Right lobe of liver (tissue), 6 donors: ENCODE results near the gene MAST4. TPM values are rescaled to one million over a fixed set of nuclear protein-coding genes. Genes with fewer than 3 reads are reported as not detected.

ENCODE experiments used
- ATAC-seq, 4 donors: fragments of 200-7000 bp; cut with Tn5 transposase; one replicate each; pipeline ENCODE4 v1.9.1; 2020; ENCODE audit warnings: mild to moderate bottlenecking in 4 of 4, moderate library complexity in 4 of 4
- DNase-seq, 3 donors: peaks; one replicate each; pipeline ENCODE4 v3.0.0-alpha.2; 2020
- H3K27ac ChIP-seq, 3 donors: fragments of 200-600 bp; one replicate each; pipeline ENCODE4 v1.8.0; 2022
- H3K27me3 ChIP-seq, 2 donors: fragments of 200-600 bp; one replicate each; pipeline ENCODE4 v1.8.0; 2022
- H3K36me3 ChIP-seq, 4 donors: fragments of 200-600 bp; sonication (generic) in 1 of 4; one replicate each; pipeline versions ENCODE4 v1.5.1 to v1.8.0; 2017 to 2022; ENCODE audit warnings: control low read depth in 1 of 4
- H3K4me1 ChIP-seq, 4 donors: fragments of 200-600 bp; sonication (generic) in 1 of 4; one replicate each; pipeline versions ENCODE4 v1.5.1 to v1.8.0; 2017 to 2022; ENCODE audit warnings: control low read depth in 1 of 4
- H3K4me3 ChIP-seq, 3 donors: fragments of 200-600 bp; one replicate each; pipeline ENCODE4 v1.8.0; 2022
- H3K9me3 ChIP-seq, 4 donors: fragments of 200-600 bp; sonication (generic) in 1 of 4; one replicate each; pipeline versions ENCODE4 v1.5.1 to v1.8.0; 2017 to 2022; ENCODE audit warnings: control low read depth in 1 of 4
- POLR2A ChIP-seq: fragments of 450-650 bp; IDR thresholded peaks from one replicate; pipeline ENCODE4 v1.6.1; 2017; ENCODE audit warnings: antibody characterized with exemption, mild to moderate bottlenecking
- WGBS: methylation state at CpG from one replicate; pipeline ENCODE4 v1.1.6; 2018; ENCODE audit warnings: low coverage, low lambda C conversion rate; ENCODE audit not compliant: insufficient coverage; ENCODE audit errors: missing lambda C conversion rate; 5-methylcytosine and 5-hydroxymethylcytosine counted together
- intact Hi-C, 2 donors: fragments of 100-400 bp; cut with DNase I; formaldehyde crosslinking; loops; one replicate each; pipeline versions ENCODE4 v1.11.2 to v1.14.1; 2022
- total RNA-seq, 6 experiments: library from RNA; depleted of rRNA in 2 of 6; stranded (reverse); fragments of >200 nt in 2 of 6; fragmentation: NEBNext Ultra II Directional in 3 of 6; extraction: Animal tissue kit (Norgen Biotek cat#: 25700) in 3 of 6; gene quantifications; one replicate each; pipeline versions ENCODE4 v1.1.0 to v1.2.4, GENCODE V29; 2016 to 2023
- TF ChIP-seq, protein P1 (sequence below), 4 donors: fragments of 200-600 bp in 3 of 4; fragments of 450-650 bp in 1 of 4; IDR thresholded peaks; one replicate each; pipeline versions ENCODE4 v1.5.1 to v1.8.0; 2016 to 2022; ENCODE audit warnings: antibody characterized with exemption in 4 of 4, mild to moderate bottlenecking in 2 of 4
- donor health status: DM: no; HTN: yes; CAD: no.
- donor health status: DM: no; HTN: no; CAD: no.
- donor health status: DM: no; HTN: no; CAD: no.
- donor health status: DM: no; HTN: yes; CAD: no.
- donor health status: DM: no; HTN: yes; CAD: no.

MAST4 gene
- total RNA-seq, 6 experiments from 2014 or later = 9.4 to 23.5 (median 13.9) TPM

- no peaks in the 10 kb centered on the region for H3K36me3 ChIP-seq
- DNase-seq = no peak
- no peak overlapping the region for H3K4me3 ChIP-seq
- peaks cover 0 to 49% (median 16%) of the 10 kb centered on the region in 4 donors for H3K4me1 ChIP-seq
- no peaks in the 10 kb centered on the region for H3K9me3 ChIP-seq
- intact Hi-C loops = no loop called here
- no peak overlapping the region for H3K27ac ChIP-seq
- no peak for TF ChIP-seq POLR2A
- TF ChIP-seq, protein P1, sequence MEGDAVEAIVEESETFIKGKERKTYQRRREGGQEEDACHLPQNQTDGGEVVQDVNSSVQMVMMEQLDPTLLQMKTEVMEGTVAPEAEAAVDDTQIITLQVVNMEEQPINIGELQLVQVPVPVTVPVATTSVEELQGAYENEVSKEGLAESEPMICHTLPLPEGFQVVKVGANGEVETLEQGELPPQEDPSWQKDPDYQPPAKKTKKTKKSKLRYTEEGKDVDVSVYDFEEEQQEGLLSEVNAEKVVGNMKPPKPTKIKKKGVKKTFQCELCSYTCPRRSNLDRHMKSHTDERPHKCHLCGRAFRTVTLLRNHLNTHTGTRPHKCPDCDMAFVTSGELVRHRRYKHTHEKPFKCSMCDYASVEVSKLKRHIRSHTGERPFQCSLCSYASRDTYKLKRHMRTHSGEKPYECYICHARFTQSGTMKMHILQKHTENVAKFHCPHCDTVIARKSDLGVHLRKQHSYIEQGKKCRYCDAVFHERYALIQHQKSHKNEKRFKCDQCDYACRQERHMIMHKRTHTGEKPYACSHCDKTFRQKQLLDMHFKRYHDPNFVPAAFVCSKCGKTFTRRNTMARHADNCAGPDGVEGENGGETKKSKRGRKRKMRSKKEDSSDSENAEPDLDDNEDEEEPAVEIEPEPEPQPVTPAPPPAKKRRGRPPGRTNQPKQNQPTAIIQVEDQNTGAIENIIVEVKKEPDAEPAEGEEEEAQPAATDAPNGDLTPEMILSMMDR (IDR thresholded peaks at IDR 0.05) = no peak
- H3K27me3 ChIP-seq = no peaks in the 10 kb centered on the region
- no peak for ATAC-seq
- WGBS = 70% methylated on average over 7 of the region's 8 CpGs
Measured at GRCh38 chr5:67033880-67034651, 437.9 kb downstream of the MAST4 start.

DNA sequence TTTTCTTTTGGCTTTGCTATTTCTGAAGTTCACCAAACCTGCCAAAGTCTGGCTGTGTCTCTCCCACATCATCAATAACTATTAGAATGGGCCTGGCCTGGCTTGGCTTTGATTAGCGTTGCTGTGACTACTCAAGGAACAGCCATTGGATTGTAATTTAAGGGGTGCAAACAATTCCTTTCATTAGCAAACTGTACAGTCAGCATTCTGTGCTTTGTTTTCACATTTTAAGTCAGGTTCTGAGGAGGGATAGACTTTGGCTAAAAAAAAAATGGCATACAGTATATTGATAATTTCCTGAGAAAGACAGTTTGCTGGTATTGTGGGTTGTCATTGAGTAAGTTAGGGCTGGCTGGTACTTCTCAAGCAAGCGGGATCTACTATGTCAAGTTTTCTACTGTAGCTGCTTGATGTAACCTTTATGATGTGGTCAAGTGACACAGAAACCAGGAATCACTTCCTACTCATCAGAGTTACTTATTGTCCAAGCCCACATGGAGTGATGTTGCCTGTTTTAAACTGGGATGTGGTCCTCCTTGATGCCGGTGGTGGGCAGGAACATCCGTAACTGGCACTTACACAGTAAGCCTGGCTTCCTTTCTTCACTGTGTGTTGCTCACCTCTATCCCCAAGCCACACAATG lies 439.0 kb downstream of the MAST4 start:
- no peak overlapping the region for H3K27ac ChIP-seq
- no peak for ATAC-seq
- no peak for DNase-seq
- no peaks in the 10 kb centered on the region for H3K36me3 ChIP-seq
- no peaks in the 10 kb centered on the region for H3K9me3 ChIP-seq
- intact Hi-C loops = no loop called here
- no peak overlapping the region for H3K4me3 ChIP-seq
- H3K27me3 ChIP-seq = no peaks in the 10 kb centered on the region
- peaks cover 0 to 41% (median 10%) of the 10 kb centered on the region in 4 donors for H3K4me1 ChIP-seq
- WGBS = 85% methylated on average over 2 of the region's 4 CpGs
- TF ChIP-seq, protein P1 (IDR thresholded peaks at IDR 0.05) = no peak
- no peak for TF ChIP-seq POLR2A

DNA sequence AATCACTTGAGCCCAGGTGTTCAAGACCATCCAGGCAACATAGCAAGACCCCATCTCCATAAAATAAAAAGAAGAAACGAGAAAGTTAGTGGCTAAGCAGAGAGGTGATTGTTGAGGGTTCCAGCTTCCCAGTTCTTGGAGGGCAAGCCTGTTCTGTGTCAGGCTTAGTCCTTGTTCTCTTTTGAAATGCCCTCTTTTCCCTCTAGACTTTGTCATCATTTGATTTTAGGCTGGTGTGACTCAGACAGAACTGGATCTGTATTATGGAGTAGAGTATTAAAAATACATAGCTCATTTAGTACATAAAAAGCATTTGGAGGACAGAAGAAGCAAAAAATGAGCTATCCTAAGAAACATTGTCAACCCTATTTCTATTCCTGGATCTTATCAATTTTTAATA lies 441.0 kb downstream of the MAST4 start:
- no peak overlapping the region for H3K4me3 ChIP-seq
- H3K4me1 ChIP-seq = peaks cover 0 to 22% (median 1%) of the 10 kb centered on the region in 4 donors
- H3K27ac ChIP-seq = no peak overlapping the region
- H3K27me3 ChIP-seq = no peaks in the 10 kb centered on the region
- DNase-seq (no peak), ATAC-seq (peak in 1 of 4 donors; percentile 49)
- H3K36me3 ChIP-seq = no peaks in the 10 kb centered on the region
- 78% methylated on average over 1 of the region's 1 CpG for WGBS
- intact Hi-C loops = no loop called here
- no peak for TF ChIP-seq POLR2A
- TF ChIP-seq, protein P1 (IDR thresholded peaks at IDR 0.05) = no peak
- H3K9me3 ChIP-seq = no peaks in the 10 kb centered on the region

- Histone ChIP-seq H3K4me3 (no peak overlapping the region), H3K36me3 (no peaks in the 10 kb centered on the region), H3K27ac (no peak overlapping the region), H3K27me3 (no peaks in the 10 kb centered on the region), H3K9me3 (no peaks in the 10 kb centered on the region), H3K4me1 (peaks cover 0 to 23% (median 6%) of the 10 kb centered on the region in 4 donors)
- intact Hi-C loops = no loop called here
- DNase-seq (no peak), ATAC-seq (no peak)
- WGBS = 71% methylated on average over 4 of the region's 4 CpGs
- TF ChIP-seq POLR2A = no peak
- TF ChIP-seq, protein P1 (IDR thresholded peaks at IDR 0.05) = no peak
Measured at GRCh38 chr5:67038817-67039603, 442.8 kb downstream of the MAST4 start.
